ENCODE results near the gene DAPP1.

Gene DAPP1

GRCh38 chr4:99917575-99917974 is 100.9 kb downstream of the DAPP1 start:
- DNase-seq (ENCODE audit: low read depth), result no peak

DNA sequence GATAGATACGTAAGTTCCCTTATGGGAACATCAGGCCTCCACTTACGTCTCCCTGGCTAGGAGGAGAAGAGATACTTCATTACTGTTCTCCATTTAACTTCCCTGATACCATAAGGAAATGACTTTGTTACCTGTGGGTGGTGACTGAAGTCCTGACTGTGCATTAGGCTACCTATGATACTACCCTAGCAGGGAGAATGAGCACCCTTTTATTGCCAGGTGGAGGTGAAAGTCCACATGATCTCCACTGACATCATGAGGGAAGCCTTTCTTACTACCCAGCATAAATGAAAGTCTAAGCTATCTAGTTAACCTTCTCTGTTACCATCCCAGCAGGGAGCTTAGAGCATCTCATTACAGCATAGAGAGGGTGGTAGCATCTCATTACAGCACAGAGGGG is 102.0 kb downstream of the DAPP1 start:
- no peak for DNase-seq (ENCODE audit: low read depth)
